ENCODE data around the gene HNRNPF. TPM values are rescaled to one million over a fixed set of nuclear protein-coding genes. Genes with fewer than 3 reads are reported as not detected.

HNRNPF gene
- total RNA-seq, 2 experiments from 2014 or later = 86.5 to 87.9 TPM

- no peaks in the 10 kb centered on the region for H3K9me3 ChIP-seq (ENCODE audit: control insufficient read depth in 1 of 2, insufficient read depth in 1 of 2, low read length in 2 of 2)
- peak overlapping the region; percentile 84 for H3K4me3 Mint-ChIP-seq
- DNase-seq (no peak), ATAC-seq (ENCODE audit: poor library complexity) (no peak)
- H3K36me3 Mint-ChIP-seq (ENCODE audit: low read depth) = peaks cover 81% of the 10 kb centered on the region
- H3K36me3 ChIP-seq (ENCODE audit: insufficient read depth, low read length) = peaks cover 45% of the 10 kb centered on the region
- H3K27me3 ChIP-seq (ENCODE audit: control insufficient read depth in 1 of 2, insufficient read depth in 2 of 2, low read length in 2 of 2) = no peaks in the 10 kb centered on the region
- ChIA-PET POLR2A (interaction anchor here (0.7 to 4.8 kb wide), 4 partner anchors 8 to 19 kb away, joined by 3 to 54 read pairs (median 8); partner anchors contain the start of gene HNRNPF), CTCF (interaction anchor here (1.1 kb wide), 1 partner anchor 10 kb away, joined by 3 read pairs; the partner anchor contains the start of gene HNRNPF)
- H3K4me1 ChIP-seq (ENCODE audit: insufficient read depth, low read length) = peaks cover 79% of the 10 kb centered on the region
- no peaks in the 10 kb centered on the region for H3K9me3 Mint-ChIP-seq
- no peak for TF ChIP-seq CTCF (IDR thresholded peaks at IDR 0.05)
- peak overlapping the region; percentile 93 for H3K27ac Mint-ChIP-seq
- intact Hi-C loops (cut with DNase I, micrococcal nuclease) = loop anchor here (5.0 to 10.0 kb wide), 3 partner anchors 37 to 176 kb away; partner anchors contain the start of genes ZNF239 (in 1 of the 2) and ZNF487 (in 1 of the 2)
- H3K27ac ChIP-seq (ENCODE audit: low read depth in 1 of 2, low read length in 2 of 2) = peak overlapping the region; percentile 92 to 94
- peak overlapping the region; percentile 67 for H3K4me3 ChIP-seq (ENCODE audit: low read length)
- H3K27me3 Mint-ChIP-seq = no peaks in the 10 kb centered on the region
- peaks cover 85% of the 10 kb centered on the region for H3K4me1 Mint-ChIP-seq (ENCODE audit: low read depth)
Observed at GRCh38 chr10:43398939-43399319, 10.1 kb downstream of the HNRNPF start.

GRCh38 chr10:43396928-43397624 is 11.9 kb downstream of the HNRNPF start:
- H3K27ac Mint-ChIP-seq = peak overlapping the region; percentile 93
- H3K4me3 ChIP-seq (ENCODE audit: low read length) = peak overlapping the region; percentile 67
- TF ChIP-seq CTCF (IDR thresholded peaks at IDR 0.05) = no peak
- H3K9me3 Mint-ChIP-seq = no peaks in the 10 kb centered on the region
- intact Hi-C loops (cut with DNase I, micrococcal nuclease) = loop anchor here (1.0 to 10.0 kb wide), 5 partner anchors 10 to 178 kb away; partner anchors contain the start of genes ZNF239 (in 1 of the 2) and ZNF487 (in 1 of the 2)
- ChIA-PET CTCF (interaction anchor here (0.9 to 1.4 kb wide), 3 partner anchors 11 to 104 kb away, joined by 3 to 4 read pairs (median 4); partner anchors contain the start of gene ZNF487), POLR2A (interaction anchor here (0.6 to 4.8 kb wide), 11 partner anchors 10 to 258 kb away, joined by 3 to 54 read pairs (median 4); partner anchors contain the start of genes HNRNPF and ZNF487)
- peaks cover 86% of the 10 kb centered on the region for H3K4me1 Mint-ChIP-seq (ENCODE audit: low read depth)
- H3K4me1 ChIP-seq (ENCODE audit: insufficient read depth, low read length) = peaks cover 82% of the 10 kb centered on the region
- H3K36me3 Mint-ChIP-seq (ENCODE audit: low read depth) = peaks cover 82% of the 10 kb centered on the region
- peaks cover 50% of the 10 kb centered on the region for H3K36me3 ChIP-seq (ENCODE audit: insufficient read depth, low read length)
- ATAC-seq (ENCODE audit: poor library complexity) = peak; percentile 54
- H3K27ac ChIP-seq (ENCODE audit: low read depth in 1 of 2, low read length in 2 of 2) = peak overlapping the region; percentile 92 to 94
- no peaks in the 10 kb centered on the region for H3K27me3 ChIP-seq (ENCODE audit: control insufficient read depth in 1 of 2, insufficient read depth in 2 of 2, low read length in 2 of 2)
- H3K9me3 ChIP-seq (ENCODE audit: control insufficient read depth in 1 of 2, insufficient read depth in 1 of 2, low read length in 2 of 2) = no peaks in the 10 kb centered on the region
- peak overlapping the region; percentile 94 for H3K4me3 Mint-ChIP-seq
- DNase-seq = peak; percentile 49 to 90 (median 64)
- no peaks in the 10 kb centered on the region for H3K27me3 Mint-ChIP-seq

GRCh38 chr10:43396061-43396927 is 12.7 kb downstream of the HNRNPF start:
- TF ChIP-seq CTCF (IDR thresholded peaks at IDR 0.05) = no peak
- no peaks in the 10 kb centered on the region for H3K9me3 ChIP-seq (ENCODE audit: control insufficient read depth in 1 of 2, insufficient read depth in 1 of 2, low read length in 2 of 2)
- peaks cover 58% of the 10 kb centered on the region for H3K36me3 ChIP-seq (ENCODE audit: insufficient read depth, low read length)
- intact Hi-C loops (cut with DNase I, micrococcal nuclease) = loop anchor here (2.0 to 10.0 kb wide), 4 partner anchors 34 to 179 kb away; partner anchors contain the start of genes ZNF239 (in 1 of the 2) and ZNF487 (in 1 of the 2)
- Mint-ChIP-seq H3K4me1 (ENCODE audit: low read depth) (peaks cover 84% of the 10 kb centered on the region), H3K36me3 (ENCODE audit: low read depth) (peaks cover 81% of the 10 kb centered on the region), H3K9me3 (no peaks in the 10 kb centered on the region), H3K27me3 (no peaks in the 10 kb centered on the region), H3K4me3 (peak overlapping the region; percentile 95), H3K27ac (peak overlapping the region; percentile 93)
- DNase-seq (peak; percentile 46 to 86 (median 66)), ATAC-seq (ENCODE audit: poor library complexity) (peak; percentile 45)
- peaks cover 84% of the 10 kb centered on the region for H3K4me1 ChIP-seq (ENCODE audit: insufficient read depth, low read length)
- ChIA-PET POLR2A (interaction anchor here (0.6 to 4.8 kb wide), 16 partner anchors 10 to 257 kb away, joined by 3 to 54 read pairs (median 4); partner anchors contain the start of genes HNRNPF and ZNF487), CTCF (interaction anchor here (0.9 to 1.4 kb wide), 4 partner anchors 11 to 103 kb away, joined by 3 to 4 read pairs (median 4); partner anchors contain the start of gene ZNF487)
- H3K4me3 ChIP-seq (ENCODE audit: low read length) = peak overlapping the region; percentile 73
- H3K27ac ChIP-seq (ENCODE audit: low read depth in 1 of 2, low read length in 2 of 2) = peak overlapping the region; percentile 89 to 94
- H3K27me3 ChIP-seq (ENCODE audit: control insufficient read depth in 1 of 2, insufficient read depth in 2 of 2, low read length in 2 of 2) = no peaks in the 10 kb centered on the region

Data from CD4-positive, alpha-beta T cell (primary cell).